ENCODE results near the gene SPDYA.

Gene SPDYA

GRCh38 chr2:28855977-28856376 is 45.3 kb downstream of the SPDYA start:
- Histone ChIP-seq H3K36me3 (replicated peaks; ENCODE audit: insufficient read depth, low read length) (no peaks in the 10 kb centered on the region; the same call in 1 of the 2 replicates), H3K9me3 (replicated peaks; ENCODE audit: insufficient read depth, low read length) (no peaks in the 10 kb centered on the region), H3K79me2 (ENCODE audit: low read length) (no peaks in the 10 kb centered on the region), H3K27me3 (replicated peaks; ENCODE audit: insufficient read depth, low read length) (no peaks in the 10 kb centered on the region), H3K4me3 (ENCODE audit: low read length) (no peak overlapping the region), H2AFZ (ENCODE audit: low read length) (no peak overlapping the region), H3F3A (ENCODE audit: insufficient read depth, low read length) (no peaks in the 10 kb centered on the region), H3K4me1 (ENCODE audit: low read length) (no peaks in the 10 kb centered on the region), H3K27ac (ENCODE audit: low read length) (no peak overlapping the region), H3K9ac (ENCODE audit: low read length) (no peak overlapping the region), H3K4me2 (ENCODE audit: low read depth, low read length) (no peak overlapping the region), H3K9me2 (replicated peaks; ENCODE audit: insufficient read depth, low read length) (no peaks in the 10 kb centered on the region), H4K20me1 (ENCODE audit: insufficient read depth, low read length) (no peaks in the 10 kb centered on the region)
- DNase-seq: no peak
- TF ChIP-seq EZH2phosphoT487 (IDR thresholded peaks at IDR 0.05; ENCODE audit: low read length): no peak
- TF ChIP-seq EZH2 (optimal IDR thresholded peaks at IDR 0.05; ENCODE audit: low read depth, low read length): no peak
- no peak for TF ChIP-seq CTCF (IDR thresholded peaks at IDR 0.05; ENCODE audit: low read length)

DNA sequence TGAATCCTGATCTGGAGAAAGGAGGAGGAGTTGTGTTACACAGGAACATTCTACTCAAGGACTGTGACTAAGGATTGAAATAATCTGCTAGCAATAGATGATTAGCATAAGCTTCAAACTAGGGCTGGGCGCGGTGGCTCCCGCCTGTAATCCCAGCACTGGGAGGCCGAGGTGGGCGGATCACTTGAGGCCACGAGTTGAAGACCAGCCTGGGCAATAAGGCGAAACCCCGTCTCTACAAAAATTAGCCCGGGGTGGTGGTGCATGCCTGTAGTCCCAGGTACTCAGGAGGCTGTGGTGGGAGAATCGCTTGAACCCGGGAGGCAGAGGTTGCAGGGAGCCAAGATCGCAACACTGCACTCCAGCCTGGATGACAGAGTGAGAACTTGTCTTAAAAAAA is 58.0 kb downstream of the SPDYA start:
- H3K4me2 ChIP-seq (ENCODE audit: low read depth, low read length): peak overlapping the region; percentile 68; the same call in 1 of the 2 replicates
- H4K20me1 ChIP-seq (ENCODE audit: insufficient read depth, low read length): no peaks in the 10 kb centered on the region
- H3K79me2 ChIP-seq (ENCODE audit: low read length): peaks cover 47% of the 10 kb centered on the region
- peak overlapping the region; percentile 95; the same call in 1 of the 2 replicates for H3K4me3 ChIP-seq (ENCODE audit: low read length)
- H3K9me3 ChIP-seq (replicated peaks; ENCODE audit: insufficient read depth, low read length): no peaks in the 10 kb centered on the region
- 0 out of 2 replicates have a peak, but pooled peaks cover 3% of the 10 kb centered on the region for H3K36me3 ChIP-seq (replicated peaks; ENCODE audit: insufficient read depth, low read length)
- H3K4me1 ChIP-seq (ENCODE audit: low read length): peaks cover 10% of the 10 kb centered on the region
- no peaks in the 10 kb centered on the region for H3K27me3 ChIP-seq (replicated peaks; ENCODE audit: insufficient read depth, low read length)
- H3K27ac ChIP-seq (ENCODE audit: low read length): no peak overlapping the region
- no peak overlapping the region for H2AFZ ChIP-seq (ENCODE audit: low read length)
- H3K9me2 ChIP-seq (replicated peaks; ENCODE audit: insufficient read depth, low read length): no peaks in the 10 kb centered on the region
- no peak overlapping the region for H3K9ac ChIP-seq (ENCODE audit: low read length)
- TF ChIP-seq CTCF (IDR thresholded peaks at IDR 0.05; ENCODE audit: low read length): no peak
- no peak for TF ChIP-seq EZH2 (optimal IDR thresholded peaks at IDR 0.05; ENCODE audit: low read depth, low read length)
- TF ChIP-seq EZH2phosphoT487 (IDR thresholded peaks at IDR 0.05; ENCODE audit: low read length): no peak
- no peak for DNase-seq
- H3F3A ChIP-seq (ENCODE audit: insufficient read depth, low read length): 0 out of 2 replicates have a peak, but pooled peaks cover 4% of the 10 kb centered on the region

DNA sequence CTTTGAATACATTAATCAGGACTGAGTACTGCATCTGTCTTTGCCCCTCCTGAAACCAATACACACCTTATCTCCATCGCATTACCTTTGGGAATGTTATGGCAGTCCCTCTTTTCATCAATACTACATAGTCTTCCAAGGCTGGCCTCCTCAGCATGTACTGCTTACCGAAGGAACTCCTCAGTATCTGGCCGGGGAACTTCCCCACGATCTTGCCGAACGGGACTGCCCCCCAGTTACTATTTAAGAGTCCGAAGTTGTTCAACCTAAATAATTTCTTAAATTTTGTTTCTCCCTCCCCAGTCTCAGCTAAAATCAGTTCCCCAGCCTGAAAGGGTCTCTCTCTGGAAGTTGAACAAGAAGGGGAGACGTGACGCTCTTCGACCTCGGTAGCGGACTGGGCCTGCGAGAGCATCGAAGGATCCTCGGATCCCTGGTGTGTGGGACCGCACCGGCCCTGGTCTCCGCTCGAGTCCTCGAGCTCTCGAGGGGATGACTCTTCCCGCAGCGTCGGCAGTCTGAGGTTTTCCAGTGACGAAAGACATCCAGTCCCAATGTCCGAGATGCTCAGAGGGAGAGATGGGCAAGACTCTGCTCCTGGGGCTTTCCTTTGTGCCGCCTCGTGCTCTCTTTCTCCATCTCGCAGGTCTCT is 59.0 kb downstream of the SPDYA start:
- DNase-seq: peak; percentile 21
- Histone ChIP-seq H2AFZ (ENCODE audit: low read length) (peak overlapping the region; percentile 92), H3K9me3 (replicated peaks; ENCODE audit: insufficient read depth, low read length) (no peaks in the 10 kb centered on the region), H4K20me1 (ENCODE audit: insufficient read depth, low read length) (no peaks in the 10 kb centered on the region), H3F3A (ENCODE audit: insufficient read depth, low read length) (0 out of 2 replicates have a peak, but pooled peaks cover 4% of the 10 kb centered on the region), H3K9me2 (replicated peaks; ENCODE audit: insufficient read depth, low read length) (no peaks in the 10 kb centered on the region), H3K36me3 (replicated peaks; ENCODE audit: insufficient read depth, low read length) (0 out of 2 replicates have a peak, but pooled peaks cover 3% of the 10 kb centered on the region), H3K27ac (ENCODE audit: low read length) (peak overlapping the region; percentile 44; the same call in 1 of the 2 replicates), H3K4me3 (ENCODE audit: low read length) (peak overlapping the region; percentile 95), H3K4me1 (ENCODE audit: low read length) (peaks cover 10% of the 10 kb centered on the region), H3K4me2 (ENCODE audit: low read depth, low read length) (peak overlapping the region; percentile 68), H3K9ac (ENCODE audit: low read length) (peak overlapping the region; percentile 84), H3K79me2 (ENCODE audit: low read length) (peaks cover 40% of the 10 kb centered on the region), H3K27me3 (replicated peaks; ENCODE audit: insufficient read depth, low read length) (no peaks in the 10 kb centered on the region)
- TF ChIP-seq CTCF (IDR thresholded peaks at IDR 0.05; ENCODE audit: low read length): no peak

Measured in MM.1S (cell line).